HG03135 (cell line): ENCODE data around the gene THBS2.
"Not testable (repeated sequence)": the region's sequence is repeated elsewhere in the genome, so short reads cannot be mapped to it uniquely, and the experiment has no call there.

ENCODE experiments used
- ATAC-seq: cut with Tn5 transposase; IDR thresholded peaks from one replicate; pipeline ENCODE4 v1.9.1; 2021; ENCODE audit warnings: mild to moderate bottlenecking, moderate library complexity; ENCODE audit not compliant: unreplicated experiment

Gene THBS2

GRCh38 chr6:169273511-169273910 lies 19.9 kb upstream of the THBS2 start:
- no peak for ATAC-seq

GRCh38 chr6:169271877-169272216 lies 18.2 kb upstream of the THBS2 start:
- no peak for ATAC-seq

GRCh38 chr6:169271158-169271876 lies 17.7 kb upstream of the THBS2 start:
- ATAC-seq, result no peak

DNA sequence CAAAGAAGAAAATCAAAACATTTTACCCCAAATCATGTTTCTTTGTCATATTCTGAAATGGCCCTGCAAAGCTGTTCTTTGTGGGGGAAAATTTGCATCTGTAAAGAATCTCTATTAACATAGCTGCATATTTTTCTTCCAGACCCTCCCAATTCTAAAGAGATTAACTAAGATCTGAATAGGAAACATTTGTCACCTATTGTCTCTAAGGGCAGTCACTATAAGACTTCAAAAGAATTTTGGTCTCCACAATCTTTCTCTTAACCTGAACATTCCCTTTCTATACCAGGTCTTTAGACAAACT lies 16.4 kb upstream of the THBS2 start:
- not testable (repeated sequence) for ATAC-seq

DNA sequence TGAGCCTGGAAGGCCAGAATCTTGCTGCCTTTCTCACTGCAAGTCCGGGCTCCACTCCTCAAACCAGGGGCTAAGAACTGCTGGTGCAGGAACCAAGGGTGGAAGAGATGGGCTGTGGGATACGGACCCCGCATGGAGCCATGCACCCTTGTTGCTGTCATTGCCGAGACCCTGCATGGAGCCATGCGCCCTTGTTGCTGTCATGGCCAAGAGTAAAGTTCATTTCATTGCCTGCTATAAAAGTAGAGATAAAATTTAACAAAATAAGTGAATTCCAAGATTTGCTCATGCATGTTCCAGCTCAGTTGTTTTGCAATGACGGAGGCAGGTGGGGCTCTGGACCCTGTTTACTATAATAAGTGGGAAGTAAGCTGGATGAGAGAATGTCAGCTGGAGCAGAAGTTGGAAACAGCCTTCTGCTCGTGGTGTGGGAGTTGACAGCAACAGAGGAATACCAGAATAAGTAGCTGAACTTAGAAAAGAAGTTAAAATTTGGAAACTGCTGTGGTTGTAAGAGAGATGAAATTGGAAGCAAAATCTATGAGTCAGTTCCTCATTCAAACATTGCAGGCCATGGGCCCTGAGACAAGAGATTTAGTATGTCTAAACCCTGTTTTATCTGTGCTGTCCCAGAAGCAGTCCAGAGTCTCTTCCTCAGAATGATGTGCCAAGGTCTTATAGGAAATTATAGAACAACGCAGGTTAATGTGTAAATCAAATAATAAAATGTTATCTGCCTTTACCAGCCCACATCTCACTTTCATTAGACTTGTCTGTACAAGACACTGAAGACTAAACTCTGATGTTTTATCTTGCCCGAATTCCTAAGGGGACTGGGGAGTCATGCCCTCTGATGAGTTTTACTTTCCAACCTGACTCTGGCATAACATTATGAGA lies 15.8 kb upstream of the THBS2 start:
- ATAC-seq, result no peak

DNA sequence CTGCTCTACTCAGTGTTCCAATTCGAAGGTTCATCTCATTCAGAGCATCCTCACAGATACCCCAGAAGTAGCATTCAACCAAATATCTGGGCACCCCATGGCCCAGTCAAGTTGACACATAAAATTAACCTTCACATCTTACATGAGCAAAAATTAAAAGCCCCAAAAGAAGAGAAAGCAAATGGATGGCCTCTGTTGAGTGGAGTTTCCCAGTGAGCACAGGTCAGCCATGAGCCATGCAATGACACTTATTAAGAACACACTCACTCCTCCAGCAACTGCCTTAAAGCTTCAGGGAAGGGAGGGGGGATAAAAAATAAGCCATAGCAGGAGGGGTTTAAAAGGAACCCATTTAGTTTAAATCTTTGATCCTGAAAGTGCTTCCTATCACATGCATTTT lies 14.6 kb upstream of the THBS2 start:
- no peak for ATAC-seq

DNA sequence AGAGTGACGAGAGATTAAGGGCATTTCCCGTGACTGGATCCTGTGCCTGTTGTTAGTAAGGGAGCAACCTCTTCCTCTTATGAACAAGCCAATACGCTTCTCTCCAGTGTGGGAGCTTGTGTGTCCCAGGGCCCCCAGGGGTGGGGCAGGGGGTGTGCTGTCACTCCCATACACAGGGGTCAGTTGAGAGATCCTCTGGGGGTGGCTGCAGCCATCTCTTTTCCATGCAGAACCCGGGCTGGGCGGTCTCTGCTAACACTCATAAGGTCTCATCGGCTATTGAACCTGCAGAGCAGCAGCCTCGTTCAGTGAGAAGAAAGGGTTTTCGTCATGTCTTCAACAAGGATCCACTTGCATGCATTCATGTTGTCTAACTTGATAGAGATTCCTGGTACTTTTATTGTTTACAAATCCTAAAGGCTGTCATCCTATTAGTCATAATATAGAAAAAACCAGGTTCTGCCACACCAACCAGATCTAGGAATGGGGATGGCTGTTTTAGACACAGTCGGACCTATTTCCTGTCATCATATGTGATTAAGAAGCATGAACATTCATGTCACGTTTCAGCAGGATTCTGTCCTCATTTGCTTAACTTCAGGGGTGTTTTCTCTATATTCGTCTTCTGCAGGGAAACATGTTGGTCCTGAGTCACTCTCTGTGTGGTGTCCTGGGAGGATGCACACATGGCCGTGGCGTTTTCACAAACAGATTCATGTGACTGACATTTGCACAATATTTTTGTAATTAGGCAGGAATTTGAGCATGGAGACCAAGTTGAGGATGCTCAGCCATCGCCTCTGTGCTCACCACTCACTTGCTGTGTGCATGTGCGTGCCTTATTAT lies 13.3 kb upstream of the THBS2 start:
- no peak for ATAC-seq

GRCh38 chr6:169266261-169266660 lies 12.6 kb upstream of the THBS2 start:
- ATAC-seq, result no peak

GRCh38 chr6:169265486-169266131 lies 12.0 kb upstream of the THBS2 start:
- no peak for ATAC-seq

DNA sequence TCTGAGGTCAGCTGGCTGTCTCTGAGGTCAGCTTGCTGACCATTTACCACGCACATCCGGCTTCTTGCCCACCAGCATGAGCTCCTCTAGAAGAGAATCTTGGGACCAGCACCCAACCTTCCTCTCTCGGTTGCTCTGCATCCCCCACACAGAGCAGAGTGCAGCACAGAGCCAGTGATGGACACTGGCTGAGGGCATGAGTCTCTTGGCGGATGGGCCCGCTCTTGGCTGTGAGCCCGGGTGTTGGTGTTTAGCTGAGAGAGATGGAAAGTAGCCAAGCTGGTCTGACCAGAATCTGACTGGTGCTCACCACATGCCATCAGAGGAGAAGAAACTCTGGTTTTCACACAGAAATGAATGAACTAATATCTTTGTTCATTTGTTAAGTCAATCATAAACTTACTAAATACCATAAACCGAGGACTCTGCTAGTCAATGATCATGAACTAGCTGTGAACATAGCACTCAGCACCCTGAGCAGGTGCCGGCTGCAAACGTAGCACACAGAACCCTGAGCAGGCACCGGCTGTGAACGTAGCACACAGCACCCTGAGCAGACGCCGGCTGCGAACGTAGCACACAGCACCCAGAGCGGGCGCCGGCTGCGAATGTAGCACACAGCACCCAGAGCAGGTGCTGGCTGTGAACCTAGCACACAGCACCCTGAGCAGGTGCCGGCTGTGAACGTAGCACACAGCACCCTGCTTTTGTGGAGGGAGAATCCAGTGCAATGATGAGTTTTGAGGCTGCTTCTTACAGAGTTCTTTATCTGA lies 10.4 kb upstream of the THBS2 start:
- no peak for ATAC-seq

DNA sequence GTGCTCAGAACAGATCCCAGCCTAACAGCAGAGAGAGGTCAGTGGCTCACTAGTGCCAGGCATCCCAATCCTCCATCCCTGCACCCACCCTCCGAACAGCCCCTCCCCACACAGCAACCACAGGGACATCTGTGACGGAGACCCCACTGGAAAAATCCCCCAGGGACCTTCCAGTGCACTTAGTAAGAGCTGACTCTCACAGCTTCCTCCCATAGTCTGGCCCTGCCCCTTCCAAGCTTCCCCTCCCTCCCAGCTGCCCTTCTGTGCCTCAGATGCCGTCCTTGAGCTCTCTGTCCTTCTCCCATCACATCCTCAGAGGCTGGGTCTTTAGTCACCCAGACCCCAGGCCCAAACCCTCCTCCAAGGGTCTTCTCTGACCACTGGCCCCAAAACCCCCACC lies 9.7 kb upstream of the THBS2 start:
- ATAC-seq, result no peak

- ATAC-seq, result not testable (repeated sequence)
These were observed 9.0 kb upstream of the THBS2 start for GRCh38 chr6:169262602-169263001.

GRCh38 chr6:169256518-169256917 lies 2.9 kb upstream of the THBS2 start:
- no peak for ATAC-seq

DNA sequence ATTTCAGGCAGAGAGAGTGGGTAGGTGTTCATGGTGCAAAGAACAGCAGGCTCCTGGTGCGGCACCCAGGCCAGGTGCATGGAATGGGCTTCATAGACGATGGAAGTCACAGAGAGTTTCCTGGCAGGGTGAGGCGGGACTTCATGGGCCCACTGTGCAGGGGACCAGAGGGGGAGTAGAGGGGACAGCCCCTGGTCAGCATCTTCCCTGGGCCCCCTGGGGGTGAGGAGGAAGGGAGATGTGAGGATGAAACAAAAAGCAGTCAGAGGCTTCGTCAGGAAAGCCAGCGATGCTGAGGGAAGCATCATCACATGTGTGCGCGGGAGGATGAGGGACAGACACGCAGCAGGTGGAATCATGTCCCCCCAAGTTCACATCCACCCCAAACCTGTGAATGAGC lies 2.4 kb upstream of the THBS2 start:
- ATAC-seq, result no peak

DNA sequence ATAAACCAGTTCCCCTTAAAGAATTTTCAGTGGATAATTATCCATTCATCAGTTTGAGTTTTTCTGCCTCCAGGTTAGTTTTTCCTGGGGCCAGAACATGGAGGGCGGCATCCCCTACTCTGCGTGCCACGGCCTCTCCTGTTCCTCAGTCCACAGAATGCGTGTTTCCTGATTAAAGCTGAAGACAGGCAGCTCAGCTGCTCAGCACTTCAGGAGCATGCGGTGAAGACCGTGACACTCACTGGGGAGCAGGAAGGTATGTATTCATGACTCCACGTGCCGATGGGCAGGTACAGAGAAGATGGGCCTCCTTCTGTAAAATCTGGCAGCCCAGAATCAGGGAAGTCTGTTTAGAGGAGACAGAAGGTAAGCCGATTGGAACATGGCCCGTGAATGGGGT lies 2.0 kb upstream of the THBS2 start:
- ATAC-seq, result no peak

GRCh38 chr6:169254456-169255316 lies 1.0 kb upstream of the THBS2 start:
- no peak for ATAC-seq

DNA sequence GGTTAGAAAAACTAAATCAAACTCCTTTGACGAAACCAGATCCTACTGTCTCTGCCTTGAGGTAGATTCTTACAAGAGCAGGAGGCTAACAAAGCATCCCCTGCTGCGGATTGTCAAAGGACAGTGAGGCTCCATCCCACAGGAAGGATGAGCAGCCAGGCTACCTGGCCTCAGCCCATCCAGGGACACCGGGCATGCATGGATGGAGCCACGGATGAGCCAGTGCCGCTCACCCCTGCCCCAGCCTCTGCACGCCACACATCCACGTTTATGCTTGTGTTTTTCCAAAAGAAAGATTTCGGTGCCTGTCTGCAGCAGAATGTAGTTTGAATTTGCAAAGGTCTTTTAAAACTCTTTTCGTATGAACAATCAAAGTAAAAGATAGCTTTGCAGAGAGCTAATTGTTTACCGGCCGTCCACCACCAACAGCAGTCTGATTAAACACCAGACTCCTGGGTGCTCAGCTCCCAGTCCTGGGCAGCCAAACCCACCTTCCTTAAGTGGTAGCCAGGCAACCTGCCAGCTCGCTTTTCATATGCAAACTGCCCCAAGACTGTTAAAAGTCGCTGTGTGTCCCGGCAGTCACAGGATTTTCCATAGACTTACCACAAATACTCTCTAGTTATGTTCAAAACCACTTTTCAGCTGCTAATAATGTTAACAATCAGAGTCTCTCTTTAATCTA lies 999 bp downstream of the THBS2 start:
- ATAC-seq, result no peak

DNA sequence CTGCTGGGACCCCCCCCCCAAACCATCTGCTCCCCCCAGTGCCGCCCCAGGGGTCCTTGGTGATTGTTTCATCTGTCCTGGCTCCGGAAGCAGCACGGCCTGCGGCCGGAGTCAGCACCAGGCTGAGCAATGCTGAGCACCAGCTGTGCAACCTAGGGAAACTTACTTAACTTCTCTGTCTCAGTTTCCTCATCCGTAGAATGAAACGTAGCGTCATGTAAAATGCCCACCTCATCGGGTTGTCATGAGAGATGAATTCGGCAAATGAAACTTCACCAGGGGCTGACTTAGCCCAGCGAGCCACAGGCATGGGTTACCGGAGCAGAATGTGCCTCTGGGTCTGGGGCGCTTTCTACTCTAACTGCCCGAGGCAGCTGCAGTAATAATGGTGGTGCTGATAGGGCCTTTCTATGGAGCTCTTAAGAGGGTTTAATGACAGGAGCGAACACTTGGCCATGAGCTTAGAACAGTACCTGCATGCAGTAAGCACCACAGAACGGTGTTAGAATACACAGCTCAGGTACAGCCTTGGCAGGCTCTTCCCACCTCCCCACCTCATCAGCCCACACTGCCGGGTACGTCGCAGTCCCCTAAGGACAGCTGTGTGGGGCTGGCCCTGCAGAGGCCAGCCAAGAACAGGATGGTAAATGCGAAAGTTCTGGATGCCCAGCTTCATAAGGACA lies 1.7 kb downstream of the THBS2 start:
- ATAC-seq, result no peak
